NB4 (cell line): ENCODE results near the gene NETO2.

ENCODE experiments used
- DNase-seq: peaks from one replicate; pipeline ENCODE4 v3.0.0; 2010; ENCODE audit warnings: low read depth
- H3K4me3 ChIP-seq: one replicate; pipeline ENCODE4 v1.5.1; 2011; ENCODE audit warnings: mild to moderate bottlenecking, low read depth, low read length, moderate library complexity
- CTCF ChIP-seq: IDR thresholded peaks from one replicate; pipeline ENCODE4 v1.5.1; 2012; ENCODE audit warnings: low read depth, low read length
- MAX ChIP-seq: IDR thresholded peaks from 2 replicates; pipeline ENCODE4 v1.6.1; 2011; ENCODE audit warnings: low read depth, low read length
- MYC ChIP-seq: IDR thresholded peaks from 2 replicates; pipeline ENCODE4 v1.6.1; 2011; ENCODE audit warnings: low read depth, low read length
- POLR2A ChIP-seq: IDR thresholded peaks from 2 replicates; pipeline ENCODE4 v1.6.1; 2011; ENCODE audit warnings: mild to moderate bottlenecking; ENCODE audit not compliant: insufficient read length; ENCODE audit errors: extremely low read depth

NETO2 gene

GRCh38 chr16:47096297-47096696, 47.4 kb downstream of the NETO2 start:
- DNase-seq, result no peak
- H3K4me3 ChIP-seq, result no peak overlapping the region
- no peak for TF ChIP-seq POLR2A
- no peak for TF ChIP-seq CTCF
- no peak for TF ChIP-seq MYC
- TF ChIP-seq MAX, result no peak

GRCh38 chr16:47084198-47084597, 59.5 kb downstream of the NETO2 start:
- H3K4me3 ChIP-seq, result no peak overlapping the region
- no peak for TF ChIP-seq POLR2A
- no peak for TF ChIP-seq CTCF
- no peak for TF ChIP-seq MAX
- no peak for TF ChIP-seq MYC
- DNase-seq, result no peak

GRCh38 chr16:47082099-47082865, 61.5 kb downstream of the NETO2 start:
- TF ChIP-seq MAX (no peak), CTCF (no peak), MYC (no peak), POLR2A (no peak)
- no peak for DNase-seq
- H3K4me3 ChIP-seq, result no peak overlapping the region

- no peak for TF ChIP-seq MAX
- TF ChIP-seq CTCF, result no peak
- TF ChIP-seq MYC, result no peak
- no peak for TF ChIP-seq POLR2A
- DNase-seq, result no peak
- H3K4me3 ChIP-seq, result no peak overlapping the region
Observed at GRCh38 chr16:47081115-47081514, 62.6 kb downstream of the NETO2 start.

- TF ChIP-seq POLR2A (no peak), MYC (no peak), CTCF (no peak), MAX (no peak)
- no peak for DNase-seq
- no peak overlapping the region for H3K4me3 ChIP-seq
Observed at GRCh38 chr16:47079860-47080259, 63.9 kb downstream of the NETO2 start.
